GM13976 (cell line): ENCODE measurements around the gene GYPA.
"Not testable (repeated sequence)": the region's sequence is repeated elsewhere in the genome, so short reads cannot be mapped to it uniquely, and the experiment has no call there.

ENCODE experiments used
- DNase-seq: peaks from one replicate; pipeline ENCODE4 v3.0.0; 2012; ENCODE audit warnings: low spot score
- CTCF ChIP-seq: IDR thresholded peaks from 2 replicates; pipeline ENCODE4 v1.5.1; 2012; ENCODE audit warnings: borderline replicate concordance, mild to moderate bottlenecking; ENCODE audit not compliant: insufficient read depth; ENCODE audit errors: extremely low read depth, missing control alignments, control extremely low read depth
- in situ Hi-C: fragments of 300-500 bp; cut with MboI; formaldehyde crosslinking; loops from one replicate; pipeline ENCODE4 v1.12.0; 2022; ENCODE audit warnings: low sequenced_read_pairs, mixed read lengths, inconsistent platforms; ENCODE audit not compliant: unreplicated experiment

Gene GYPA

GRCh38 chr4:144115519-144115918 is 25.0 kb downstream of the GYPA start:
- no peak for TF ChIP-seq CTCF
- in situ Hi-C loops, result no loop called here
- DNase-seq, result no peak

- in situ Hi-C loops, result no loop called here
- DNase-seq, result no peak
- no peak for TF ChIP-seq CTCF
Measured at GRCh38 chr4:144113546-144113945, 27.0 kb downstream of the GYPA start.

GRCh38 chr4:144104509-144105130 is 35.9 kb downstream of the GYPA start:
- no peak for DNase-seq
- TF ChIP-seq CTCF, result no peak
- in situ Hi-C loops, result no loop called here

GRCh38 chr4:144097776-144098175 is 42.7 kb downstream of the GYPA start:
- DNase-seq, in situ Hi-C loops: not testable (repeated sequence)

GRCh38 chr4:144093995-144094394 is 46.5 kb downstream of the GYPA start:
- in situ Hi-C loops, DNase-seq: not testable (repeated sequence)

- DNase-seq, in situ Hi-C loops: not testable (repeated sequence)
Measured at GRCh38 chr4:144091181-144091580, 49.3 kb downstream of the GYPA start.

- in situ Hi-C loops, result no loop called here
- no peak for TF ChIP-seq CTCF
- no peak for DNase-seq
Measured at GRCh38 chr4:144090744-144091143, 49.8 kb downstream of the GYPA start.

GRCh38 chr4:144082053-144082452 is 58.5 kb downstream of the GYPA start:
- in situ Hi-C loops, DNase-seq: not testable (repeated sequence)

- in situ Hi-C loops, DNase-seq: not testable (repeated sequence)
Measured at GRCh38 chr4:144080135-144080534, 60.4 kb downstream of the GYPA start.

GRCh38 chr4:144078746-144079145 is 61.8 kb downstream of the GYPA start:
- in situ Hi-C loops, DNase-seq: not testable (repeated sequence)

GRCh38 chr4:144061556-144061955 is 79.0 kb downstream of the GYPA start:
- in situ Hi-C loops, DNase-seq: not testable (repeated sequence)

GRCh38 chr4:144060234-144060859 is 80.2 kb downstream of the GYPA start:
- in situ Hi-C loops, DNase-seq: not testable (repeated sequence)
